IMR-90 (cell line): ENCODE measurements around the gene GAB1. TPM values are rescaled to one million over a fixed set of nuclear protein-coding genes. Genes with fewer than 3 reads are reported as not detected.
A peak's percentile ranks its signal among the peaks of the same experiment; 100 is the strongest.

Experiments used
- ATAC-seq: fragments of 200-7000 bp; cut with Tn5 transposase; 2 replicates; pipeline ENCODE4 v1.9.1; 2020; ENCODE audit warnings: low read depth, mild to moderate bottlenecking, moderate library complexity
- BruUV-seq: library from RNA; stranded (reverse); fragments of 400-500 nt; replicated peaks from 2 replicates; lab custom pipeline; 2021; lab: Mats Ljungman, UMichigan
- CTCF ChIA-PET: fragments of 300-600 bp; formaldehyde crosslinking; extraction: SDS; loops from one replicate; lab custom pipeline; 2021; ENCODE audit warnings: antibody characterized with exemption; lab: Yijun Ruan, JAX
- POLR2A ChIA-PET: fragments of 300-600 bp; sonication (Branson Sonifier 250); formaldehyde crosslinking; loops from one replicate; lab custom pipeline; 2022; ENCODE audit warnings: antibody characterized with exemption; ENCODE audit not compliant: unreplicated experiment; lab: Charles Lee
- DNase-seq: peaks from one replicate; pipeline ENCODE4 v3.0.0; 2013
- H2AFZ ChIP-seq: replicated peaks from 2 replicates; pipeline ENCODE3; 2013; ENCODE audit warnings: low read length, mild to moderate bottlenecking; ENCODE audit not compliant: poor library complexity
- H2AK5ac ChIP-seq: 2 replicates; pipeline ENCODE4 v1.6.1; 2013; ENCODE audit warnings: low read depth, low read length, inconsistent platforms
- H2AK9ac ChIP-seq: replicated peaks from 2 replicates; pipeline ENCODE3; 2013; ENCODE audit warnings: mild to moderate bottlenecking, low read depth, low read length, moderate library complexity; ENCODE audit not compliant: poor library complexity
- H2BK120ac ChIP-seq: 2 replicates; pipeline ENCODE4 v1.6.1; 2013; ENCODE audit warnings: low read depth, low read length, inconsistent platforms
- H2BK15ac ChIP-seq: 3 replicates; pipeline ENCODE4 v1.6.1; 2013; ENCODE audit warnings: low read depth, low read length, inconsistent platforms
- H2BK20ac ChIP-seq: 2 replicates; pipeline ENCODE4 v1.6.1; 2013; ENCODE audit warnings: low read depth, mild to moderate bottlenecking, inconsistent platforms, low read length, moderate library complexity
- H2BK5ac ChIP-seq: 2 replicates; pipeline ENCODE4 v1.6.1; 2013; ENCODE audit warnings: mild to moderate bottlenecking, low read depth, low read length, inconsistent platforms; ENCODE audit not compliant: poor library complexity, severe bottlenecking
- H3K14ac ChIP-seq: replicated peaks from 2 replicates; pipeline ENCODE4 v1.6.1; 2013; ENCODE audit warnings: low read depth, low read length, inconsistent platforms
- H3K18ac ChIP-seq: 2 replicates; pipeline ENCODE4 v1.6.1; 2013; ENCODE audit warnings: low read depth, low read length, control low read depth
- H3K23ac ChIP-seq: 2 replicates; pipeline ENCODE4 v1.6.1; 2013; ENCODE audit warnings: low read depth, low read length, inconsistent platforms
- H3K27ac ChIP-seq: 2 replicates; pipeline ENCODE4 v1.5.1; 2013; ENCODE audit warnings: mild to moderate bottlenecking, control low read depth, low read length; ENCODE audit not compliant: insufficient read depth
- H3K27me3 ChIP-seq: 2 replicates; pipeline ENCODE4 v1.6.1; 2013; ENCODE audit warnings: low read length; ENCODE audit not compliant: control insufficient read depth, insufficient read depth
- H3K36me3 ChIP-seq: 2 replicates; pipeline ENCODE4 v1.6.1; 2013; ENCODE audit warnings: low read length, mixed read lengths; ENCODE audit not compliant: control insufficient read depth, insufficient read depth
- H3K4ac ChIP-seq: 2 replicates; pipeline ENCODE4 v1.6.1; 2013; ENCODE audit warnings: low read depth, low read length, inconsistent platforms
- H3K4me1 ChIP-seq: 2 replicates; pipeline ENCODE4 v1.6.1; 2013; ENCODE audit warnings: low read length, mixed read lengths; ENCODE audit not compliant: control insufficient read depth, insufficient read depth
- H3K4me2 ChIP-seq: 2 replicates; pipeline ENCODE4 v1.6.1; 2013; ENCODE audit warnings: low read depth, mild to moderate bottlenecking, control low read depth, low read length, moderate library complexity
- H3K4me3 ChIP-seq: 2 replicates; pipeline ENCODE4 v1.5.1; 2013; ENCODE audit warnings: low read depth, mild to moderate bottlenecking, control low read depth, low read length, moderate library complexity; ENCODE audit not compliant: insufficient read depth
- H3K56ac ChIP-seq: 2 replicates; pipeline ENCODE4 v1.6.1; 2013; ENCODE audit warnings: low read length, inconsistent platforms; ENCODE audit not compliant: insufficient read depth; ENCODE audit errors: extremely low read depth
- H3K79me1 ChIP-seq, 2 experiments: 2 replicates each; pipeline ENCODE4 v1.6.1; 2013; ENCODE audit warnings: low read length in 2 of 2, inconsistent platforms in 1 of 2, low read depth in 1 of 2
- H3K9ac ChIP-seq: 2 replicates; pipeline ENCODE4 v1.6.1; 2013; ENCODE audit warnings: low read depth, low read length, control low read depth
- H3K9me1 ChIP-seq: 2 replicates; pipeline ENCODE4 v1.6.1; 2013; ENCODE audit warnings: low read length, inconsistent platforms; ENCODE audit not compliant: insufficient read depth
- H3K9me3 ChIP-seq: 2 replicates; pipeline ENCODE4 v1.6.1; 2013; ENCODE audit warnings: low read length; ENCODE audit not compliant: control insufficient read depth, insufficient read depth
- H4K20me1 ChIP-seq: 2 replicates; pipeline ENCODE4 v1.6.1; 2013; ENCODE audit warnings: low read length, inconsistent platforms; ENCODE audit not compliant: insufficient read depth
- H4K5ac ChIP-seq: 2 replicates; pipeline ENCODE4 v1.6.1; 2013; ENCODE audit warnings: mild to moderate bottlenecking, low read depth, low read length, control low read depth
- H4K8ac ChIP-seq, 2 experiments: 2 replicates each; pipeline ENCODE4 v1.6.1; 2013; ENCODE audit warnings: low read depth in 2 of 2, low read length in 2 of 2, control low read depth in 1 of 2, inconsistent platforms in 1 of 2
- H4K91ac ChIP-seq: 2 replicates; pipeline ENCODE4 v1.6.1; 2013; ENCODE audit warnings: low read depth, low read length, inconsistent platforms; ENCODE audit not compliant: insufficient read depth
- BHLHE40 ChIP-seq: fragments of 150-350 bp; IDR thresholded peaks from 2 replicates; pipeline ENCODE4 v1.6.1; 2016; ENCODE audit warnings: mild to moderate bottlenecking, low read depth, low read length
- CEBPB ChIP-seq: IDR thresholded peaks from 2 replicates; pipeline ENCODE4 v1.6.1; 2012; ENCODE audit warnings: low read depth, low read length, improper control_type of control experiment
- CHD1 ChIP-seq: IDR thresholded peaks from 2 replicates; pipeline ENCODE4 v1.6.1; 2012; ENCODE audit warnings: low read depth, low read length, improper control_type of control experiment
- CTCF ChIP-seq: conservative IDR thresholded peaks from 2 replicates; pipeline ENCODE4 v1.5.1; 2012; ENCODE audit warnings: mild to moderate bottlenecking, low read depth, low read length, improper control_type of control experiment
- FOS ChIP-seq: fragments of 150-350 bp; IDR thresholded peaks from 2 replicates; pipeline ENCODE4 v1.6.1; 2016; ENCODE audit warnings: low read depth, low read length
- MAFK ChIP-seq: IDR thresholded peaks from 2 replicates; pipeline ENCODE4 v1.6.1; 2012; ENCODE audit warnings: low read depth, low read length, improper control_type of control experiment
- MAZ ChIP-seq: IDR thresholded peaks from 2 replicates; pipeline ENCODE4 v1.6.1; 2012; ENCODE audit warnings: low read depth, mild to moderate bottlenecking, low read length, improper control_type of control experiment, moderate library complexity, borderline replicate concordance
- MXI1 ChIP-seq: IDR thresholded peaks from 2 replicates; pipeline ENCODE4 v1.6.1; 2012; ENCODE audit warnings: low read depth, mild to moderate bottlenecking, low read length, moderate library complexity, borderline replicate concordance
- NFE2L2 ChIP-seq: fragments of 150-350 bp; IDR thresholded peaks from 2 replicates; pipeline ENCODE4 v1.6.1; 2016; ENCODE audit warnings: low read depth, mild to moderate bottlenecking, low read length
- POLR2A ChIP-seq: IDR thresholded peaks from 2 replicates; pipeline ENCODE4 v1.6.1; 2012; ENCODE audit warnings: mild to moderate bottlenecking, low read depth, low read length
- RAD21 ChIP-seq: IDR thresholded peaks from 2 replicates; pipeline ENCODE4 v1.6.1; 2012; ENCODE audit warnings: low read length, improper control_type of control experiment
- RCOR1 ChIP-seq: IDR thresholded peaks from 2 replicates; pipeline ENCODE4 v1.6.1; 2012; ENCODE audit warnings: mild to moderate bottlenecking, low read length, improper control_type of control experiment; ENCODE audit not compliant: insufficient replicate concordance
- RFX5 ChIP-seq: IDR thresholded peaks from 2 replicates; pipeline ENCODE4 v1.8.0; 2012; ENCODE audit warnings: low read depth, mild to moderate bottlenecking, low read length, moderate library complexity
- SMC3 ChIP-seq: fragments of 150-350 bp; IDR thresholded peaks from 2 replicates; pipeline ENCODE4 v1.6.1; 2016; ENCODE audit warnings: low read depth, mild to moderate bottlenecking, antibody characterized with exemption, low read length, moderate library complexity
- USF2 ChIP-seq: fragments of 150-350 bp; IDR thresholded peaks from 2 replicates; pipeline ENCODE4 v1.6.1; 2017; ENCODE audit warnings: mild to moderate bottlenecking, antibody characterized with exemption, low read length, low read depth
- WGBS, 2 experiments: methylation state at CpG; one replicate each; pipeline versions ENCODE4 v1.1.5 to v1.1.7; 2013; ENCODE audit warnings: missing lambda C conversion rate in 2 of 2; ENCODE audit not compliant: insufficient read length in 1 of 2; ENCODE audit errors: extremely low coverage in 2 of 2; 5-methylcytosine and 5-hydroxymethylcytosine counted together
- dilution Hi-C: fragments of 300-500 bp; cut with HindIII; formaldehyde crosslinking; loops from one replicate; pipeline ENCODE4 v1.14.3; 2018; ENCODE audit warnings: low sequenced_read_pairs; ENCODE audit not compliant: unreplicated experiment
- in situ Hi-C: fragments of 300-500 bp; cut with MboI; formaldehyde crosslinking; loops from 3 replicates; pipeline ENCODE4 v1.14.3; 2019; ENCODE audit warnings: low sequenced_read_pairs, inconsistent platforms, mixed read lengths
- intact Hi-C: fragments of 100-400 bp; cut with micrococcal nuclease; formaldehyde crosslinking; loops from 2 replicates; pipeline ENCODE4 v1.10.0; 2022
- polyA plus RNA-seq, 3 experiments: library from polyadenylated mRNA; depleted of rRNA; stranded (reverse); fragments of >200 nt; gene quantifications; 2 replicates each; pipeline ENCODE4 v1.2.3, GENCODE V29; 2012; ENCODE audit warnings: low replicate concordance in 1 of 3
- total RNA-seq: library from RNA; depleted of rRNA; stranded (reverse); fragments of >200 nt; gene quantifications from 2 replicates; pipeline ENCODE4 v1.2.3, GENCODE V29; 2012
- TF ChIP-seq, protein P1 (sequence below): fragments of 150-350 bp; IDR thresholded peaks from 2 replicates; pipeline ENCODE4 v1.6.1; 2016; ENCODE audit warnings: low read depth, mild to moderate bottlenecking, low read length, moderate library complexity, borderline replicate concordance

GAB1 gene
- total and polyA plus RNA-seq, 2 of the 4 experiments (the other 2 are of a cell fraction), result 2.8 to 12.0 TPM

- H2AFZ ChIP-seq, result peak overlapping the region; percentile 28
- peaks cover 25 to 49% of the 10 kb centered on the region in 2 experiments for H3K79me1 ChIP-seq
- peak overlapping the region; percentile 56; the same call in 1 of the 2 replicates for H3K23ac ChIP-seq
- H4K8ac ChIP-seq, result peak overlapping the region in 1 of 2 experiments; percentile 8; a peak in 1 of 4 replicates
- H3K27ac ChIP-seq, result no peak overlapping the region
- 0 out of 2 replicates have a peak overlapping the region, but pooled peaks have one; percentile 13 for H3K18ac ChIP-seq
- no peak overlapping the region for H3K9ac ChIP-seq
- BruUV-seq, result no TSS peak
- H2BK15ac ChIP-seq, result 0 out of 3 replicates have a peak overlapping the region, but pooled peaks have one; percentile 11
- peaks cover 11% of the 10 kb centered on the region for H3K9me1 ChIP-seq
- peak overlapping the region; percentile 0 for H2BK20ac ChIP-seq
- ChIA-PET CTCF (no interaction called here), POLR2A (no interaction called here)
- no peak overlapping the region for H2AK9ac ChIP-seq
- intact Hi-C loops, result no loop called here
- no peak overlapping the region for H4K5ac ChIP-seq
- peak overlapping the region; percentile 28; the same call in 1 of the 2 replicates for H3K14ac ChIP-seq
- no CpG with 5 or more reads among the region's 3 CpGs for WGBS, 2 experiments
- peak overlapping the region; percentile 54 for H3K4ac ChIP-seq
- DNase-seq (no peak), ATAC-seq (no peak)
- in situ Hi-C loops, result no loop called here
- H2BK5ac ChIP-seq, result peak overlapping the region; percentile 23
- H3K56ac ChIP-seq, result no peak overlapping the region
- peak overlapping the region; percentile 5; the same call in 1 of the 2 replicates for H2AK5ac ChIP-seq
- no peaks in the 10 kb centered on the region for H3K9me3 ChIP-seq
- dilution Hi-C loops, result no loop called here
- no peak overlapping the region for H3K4me2 ChIP-seq
- H4K20me1 ChIP-seq, result 0 out of 2 replicates have a peak, but pooled peaks cover 7% of the 10 kb centered on the region
- H3K4me1 ChIP-seq, result peaks cover 14% of the 10 kb centered on the region
- 0 out of 2 replicates have a peak overlapping the region, but pooled peaks have one; percentile 19 for H2BK120ac ChIP-seq
- H4K91ac ChIP-seq, result peak overlapping the region; percentile 11; the same call in 1 of the 2 replicates
- H3K4me3 ChIP-seq, result no peak overlapping the region
- TF ChIP-seq NFE2L2, result no peak
- no peak for TF ChIP-seq RCOR1
- no peak for TF ChIP-seq BHLHE40
- TF ChIP-seq CHD1, result no peak
- TF ChIP-seq MAZ, result no peak
- TF ChIP-seq POLR2A, result no peak
- TF ChIP-seq MXI1, result no peak
- TF ChIP-seq CTCF, result no peak
- TF ChIP-seq MAFK, result no peak
- no peak for TF ChIP-seq RAD21
- TF ChIP-seq USF2, result no peak
- no peak for TF ChIP-seq SMC3
- TF ChIP-seq, protein P1, sequence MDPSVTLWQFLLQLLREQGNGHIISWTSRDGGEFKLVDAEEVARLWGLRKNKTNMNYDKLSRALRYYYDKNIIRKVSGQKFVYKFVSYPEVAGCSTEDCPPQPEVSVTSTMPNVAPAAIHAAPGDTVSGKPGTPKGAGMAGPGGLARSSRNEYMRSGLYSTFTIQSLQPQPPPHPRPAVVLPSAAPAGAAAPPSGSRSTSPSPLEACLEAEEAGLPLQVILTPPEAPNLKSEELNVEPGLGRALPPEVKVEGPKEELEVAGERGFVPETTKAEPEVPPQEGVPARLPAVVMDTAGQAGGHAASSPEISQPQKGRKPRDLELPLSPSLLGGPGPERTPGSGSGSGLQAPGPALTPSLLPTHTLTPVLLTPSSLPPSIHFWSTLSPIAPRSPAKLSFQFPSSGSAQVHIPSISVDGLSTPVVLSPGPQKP, result no peak
- TF ChIP-seq RFX5, result no peak
- no peak for TF ChIP-seq FOS
- TF ChIP-seq CEBPB, result no peak
- H3K27me3 ChIP-seq, result no peaks in the 10 kb centered on the region
- no peaks in the 10 kb centered on the region for H3K36me3 ChIP-seq
Observed at GRCh38 chr4:143406523-143406922, 69.8 kb downstream of the GAB1 start.
